Measurements from ENCODE around the gene GLYR1. TPM values are rescaled to one million over a fixed set of nuclear protein-coding genes. Genes with fewer than 3 reads are reported as not detected.

Gene GLYR1
- total and polyA plus RNA-seq, 9 of the 15 experiments (the other 6 are each of a cell fraction or from before 2014, with no cell fraction given): 6.7 to 99.2 (median 60.2) TPM

DNA sequence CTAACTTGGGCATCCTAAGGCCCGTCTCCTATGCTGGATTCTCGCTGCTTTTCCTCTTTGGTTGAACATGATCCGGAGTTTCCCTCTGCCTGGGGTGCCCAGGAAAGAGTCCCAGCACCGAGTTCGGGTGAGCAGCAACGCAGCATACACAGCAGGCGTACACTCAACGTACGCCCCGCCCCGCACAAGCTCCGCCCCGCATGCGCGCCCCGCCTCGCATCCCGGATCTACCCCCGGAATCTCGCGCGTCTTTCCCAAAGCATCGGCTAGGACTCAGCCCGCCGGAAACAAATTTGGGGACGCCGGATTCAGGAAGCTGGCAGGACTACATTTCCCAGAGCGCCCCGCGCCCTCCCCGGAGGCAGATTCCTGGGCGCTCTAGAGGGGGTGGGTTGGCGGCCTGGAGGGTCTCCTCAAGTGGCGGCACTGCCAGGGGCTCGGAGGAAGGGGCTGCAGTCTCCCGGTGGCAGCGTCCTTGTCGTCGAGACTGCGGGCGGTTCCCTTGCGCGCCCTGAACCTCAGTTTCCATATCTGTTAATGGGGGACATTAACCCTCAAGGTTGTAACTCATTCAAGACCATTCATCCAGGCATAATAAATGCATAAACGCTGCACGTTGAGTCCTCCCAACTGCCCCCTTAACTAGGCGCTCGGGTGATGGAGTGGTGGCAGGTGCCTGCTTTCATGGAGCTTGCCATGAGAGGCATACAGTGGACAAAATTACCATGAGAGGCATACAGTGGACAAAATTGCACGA, 78.4 kb downstream of the GLYR1 start (continued):
- TF ChIP-seq CHD4 (IDR thresholded peaks at IDR 0.05; ENCODE audit: insufficient read depth, insufficient replicate concordance, low read depth, low read length, poor library complexity, severe bottlenecking) (peak; percentile 95), CAMTA2 (CRISPR knock-in tag; conservative IDR thresholded peaks at IDR 0.05) (no peak), SLC30A9 (CRISPR knock-in tag; IDR thresholded peaks at IDR 0.05) (no peak), EZH2 (IDR thresholded peaks at IDR 0.05; ENCODE audit: borderline replicate concordance, low read depth, low read length) (no peak), RAD51 (IDR thresholded peaks at IDR 0.05; ENCODE audit: borderline replicate concordance, low read depth) (no peak), U2AF1 (optimal IDR thresholded peaks at IDR 0.05; ENCODE audit: low read depth, low read length) (no peak), ZNF76 (CRISPR knock-in tag; IDR thresholded peaks at IDR 0.05; ENCODE audit: borderline replicate concordance) (no peak), FOXP1 (CRISPR knock-in tag; IDR thresholded peaks at IDR 0.05) (no peak), MCM2 (IDR thresholded peaks at IDR 0.05; ENCODE audit: low read depth) (no peak), TCF7 (IDR thresholded peaks at IDR 0.05; ENCODE audit: borderline replicate concordance) (no peak), ZNF316 (IDR thresholded peaks at IDR 0.05) (no peak), SETDB1 (IDR thresholded peaks at IDR 0.05; ENCODE audit: low read length) (no peak), SIN3A (IDR thresholded peaks at IDR 0.05; ENCODE audit: borderline replicate concordance in 2 of 2, control insufficient read depth in 1 of 2, low read depth in 2 of 2, low read length in 2 of 2) (0 out of 4 replicates have a peak, but pooled peaks of 1 of the 2 experiments have one; percentile 8)
- TF ChIP-seq, protein P1, sequence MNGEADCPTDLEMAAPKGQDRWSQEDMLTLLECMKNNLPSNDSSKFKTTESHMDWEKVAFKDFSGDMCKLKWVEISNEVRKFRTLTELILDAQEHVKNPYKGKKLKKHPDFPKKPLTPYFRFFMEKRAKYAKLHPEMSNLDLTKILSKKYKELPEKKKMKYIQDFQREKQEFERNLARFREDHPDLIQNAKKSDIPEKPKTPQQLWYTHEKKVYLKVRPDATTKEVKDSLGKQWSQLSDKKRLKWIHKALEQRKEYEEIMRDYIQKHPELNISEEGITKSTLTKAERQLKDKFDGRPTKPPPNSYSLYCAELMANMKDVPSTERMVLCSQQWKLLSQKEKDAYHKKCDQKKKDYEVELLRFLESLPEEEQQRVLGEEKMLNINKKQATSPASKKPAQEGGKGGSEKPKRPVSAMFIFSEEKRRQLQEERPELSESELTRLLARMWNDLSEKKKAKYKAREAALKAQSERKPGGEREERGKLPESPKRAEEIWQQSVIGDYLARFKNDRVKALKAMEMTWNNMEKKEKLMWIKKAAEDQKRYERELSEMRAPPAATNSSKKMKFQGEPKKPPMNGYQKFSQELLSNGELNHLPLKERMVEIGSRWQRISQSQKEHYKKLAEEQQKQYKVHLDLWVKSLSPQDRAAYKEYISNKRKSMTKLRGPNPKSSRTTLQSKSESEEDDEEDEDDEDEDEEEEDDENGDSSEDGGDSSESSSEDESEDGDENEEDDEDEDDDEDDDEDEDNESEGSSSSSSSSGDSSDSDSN (IDR thresholded peaks at IDR 0.05; ENCODE audit: borderline replicate concordance in 1 of 2, low read depth in 2 of 2, low read length in 2 of 2): 0 out of 4 replicates have a peak, but pooled peaks of 1 of the 2 experiments have one; percentile 15
- TF ChIP-seq, protein P2, sequence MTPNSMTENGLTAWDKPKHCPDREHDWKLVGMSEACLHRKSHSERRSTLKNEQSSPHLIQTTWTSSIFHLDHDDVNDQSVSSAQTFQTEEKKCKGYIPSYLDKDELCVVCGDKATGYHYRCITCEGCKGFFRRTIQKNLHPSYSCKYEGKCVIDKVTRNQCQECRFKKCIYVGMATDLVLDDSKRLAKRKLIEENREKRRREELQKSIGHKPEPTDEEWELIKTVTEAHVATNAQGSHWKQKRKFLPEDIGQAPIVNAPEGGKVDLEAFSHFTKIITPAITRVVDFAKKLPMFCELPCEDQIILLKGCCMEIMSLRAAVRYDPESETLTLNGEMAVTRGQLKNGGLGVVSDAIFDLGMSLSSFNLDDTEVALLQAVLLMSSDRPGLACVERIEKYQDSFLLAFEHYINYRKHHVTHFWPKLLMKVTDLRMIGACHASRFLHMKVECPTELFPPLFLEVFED (CRISPR knock-in tag; conservative IDR thresholded peaks at IDR 0.05): no peak
- TF ChIP-seq, protein P3, sequence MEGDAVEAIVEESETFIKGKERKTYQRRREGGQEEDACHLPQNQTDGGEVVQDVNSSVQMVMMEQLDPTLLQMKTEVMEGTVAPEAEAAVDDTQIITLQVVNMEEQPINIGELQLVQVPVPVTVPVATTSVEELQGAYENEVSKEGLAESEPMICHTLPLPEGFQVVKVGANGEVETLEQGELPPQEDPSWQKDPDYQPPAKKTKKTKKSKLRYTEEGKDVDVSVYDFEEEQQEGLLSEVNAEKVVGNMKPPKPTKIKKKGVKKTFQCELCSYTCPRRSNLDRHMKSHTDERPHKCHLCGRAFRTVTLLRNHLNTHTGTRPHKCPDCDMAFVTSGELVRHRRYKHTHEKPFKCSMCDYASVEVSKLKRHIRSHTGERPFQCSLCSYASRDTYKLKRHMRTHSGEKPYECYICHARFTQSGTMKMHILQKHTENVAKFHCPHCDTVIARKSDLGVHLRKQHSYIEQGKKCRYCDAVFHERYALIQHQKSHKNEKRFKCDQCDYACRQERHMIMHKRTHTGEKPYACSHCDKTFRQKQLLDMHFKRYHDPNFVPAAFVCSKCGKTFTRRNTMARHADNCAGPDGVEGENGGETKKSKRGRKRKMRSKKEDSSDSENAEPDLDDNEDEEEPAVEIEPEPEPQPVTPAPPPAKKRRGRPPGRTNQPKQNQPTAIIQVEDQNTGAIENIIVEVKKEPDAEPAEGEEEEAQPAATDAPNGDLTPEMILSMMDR (IDR thresholded peaks at IDR 0.05 in 2 of 3, conservative IDR thresholded peaks at IDR 0.05 in 1 of 3; ENCODE audit: insufficient read depth in 2 of 3, low read depth in 1 of 3, low read length in 3 of 3): no peak
- TF ChIP-seq, protein P4, sequence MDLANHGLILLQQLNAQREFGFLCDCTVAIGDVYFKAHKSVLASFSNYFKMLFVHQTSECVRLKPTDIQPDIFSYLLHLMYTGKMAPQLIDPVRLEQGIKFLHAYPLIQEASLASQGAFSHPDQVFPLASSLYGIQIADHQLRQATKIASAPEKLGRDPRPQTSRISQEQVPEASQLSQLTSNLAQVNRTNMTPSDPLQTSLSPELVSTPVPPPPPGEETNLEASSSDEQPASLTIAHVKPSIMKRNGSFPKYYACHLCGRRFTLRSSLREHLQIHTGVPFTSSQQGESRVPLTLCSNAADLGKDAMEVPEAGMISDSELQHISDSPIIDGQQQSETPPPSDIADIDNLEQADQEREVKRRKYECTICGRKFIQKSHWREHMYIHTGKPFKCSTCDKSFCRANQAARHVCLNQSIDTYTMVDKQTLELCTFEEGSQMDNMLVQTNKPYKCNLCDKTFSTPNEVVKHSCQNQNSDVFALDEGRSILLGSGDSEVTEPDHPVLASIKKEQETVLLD (IDR thresholded peaks at IDR 0.05): peak; percentile 78; the same call in 1 of the 2 replicates

Measured in K562 (cell line).